ENCODE measurements around the gene TSPAN9.
A peak's percentile ranks its signal among the peaks of the same experiment; 100 is the strongest.

The TSPAN9 gene

GRCh38 chr12:3292677-3293412 is 215.7 kb downstream of the TSPAN9 start:
- no peak for DNase-seq
- H3K27me3 ChIP-seq (replicated peaks), result no peaks in the 10 kb centered on the region
- no peak overlapping the region for H3K27ac ChIP-seq
- TF ChIP-seq CTCF (IDR thresholded peaks at IDR 0.05; ENCODE audit: low read depth, low read length, missing control alignments), result no peak
- in situ Hi-C loops (cut with HindIII; ENCODE audit: low pct_ligation_motif_present, low sequenced_read_pairs), result loop anchor here (25.0 kb wide), 1 partner anchor 156 kb away; no protein-coding TSS in a partner anchor
- H3K36me3 ChIP-seq (replicated peaks), result no peaks in the 10 kb centered on the region
- H3K4me3 ChIP-seq (ENCODE audit: low read depth, low read length), result no peak overlapping the region

- in situ Hi-C loops (cut with HindIII; ENCODE audit: low pct_ligation_motif_present, low sequenced_read_pairs), result loop anchor here (25.0 kb wide), 1 partner anchor 156 kb away; no protein-coding TSS in a partner anchor
Observed at GRCh38 chr12:3293446-3294161, 216.4 kb downstream of the TSPAN9 start.

GRCh38 chr12:3294481-3294911 is 217.3 kb downstream of the TSPAN9 start:
- TF ChIP-seq CTCF (IDR thresholded peaks at IDR 0.05; ENCODE audit: low read depth, low read length, missing control alignments), result no peak
- Histone ChIP-seq H3K4me3 (ENCODE audit: low read depth, low read length) (no peak overlapping the region), H3K36me3 (replicated peaks) (no peaks in the 10 kb centered on the region), H3K27ac (no peak overlapping the region), H3K27me3 (replicated peaks) (no peaks in the 10 kb centered on the region)
- no peak for DNase-seq
- in situ Hi-C loops (cut with HindIII; ENCODE audit: low pct_ligation_motif_present, low sequenced_read_pairs), result loop anchor here (25.0 kb wide), 1 partner anchor 157 kb away; no protein-coding TSS in a partner anchor

More at GRCh38 chr12:3293446-3294161, 216.4 kb downstream of the TSPAN9 start:
- TF ChIP-seq CTCF (IDR thresholded peaks at IDR 0.05; ENCODE audit: low read depth, low read length, missing control alignments), result peak; percentile 32
- H3K4me3 ChIP-seq (ENCODE audit: low read depth, low read length), result no peak overlapping the region
- no peaks in the 10 kb centered on the region for H3K27me3 ChIP-seq (replicated peaks)
- H3K27ac ChIP-seq, result no peak overlapping the region
- DNase-seq, result peak; percentile 49
- H3K36me3 ChIP-seq (replicated peaks), result no peaks in the 10 kb centered on the region

- H3K27me3 ChIP-seq (replicated peaks), result no peaks in the 10 kb centered on the region
- TF ChIP-seq CTCF (IDR thresholded peaks at IDR 0.05; ENCODE audit: low read depth, low read length, missing control alignments), result no peak
- H3K36me3 ChIP-seq (replicated peaks), result no peaks in the 10 kb centered on the region
- in situ Hi-C loops (cut with HindIII; ENCODE audit: low pct_ligation_motif_present, low sequenced_read_pairs), result loop anchor here (25.0 kb wide), 1 partner anchor 158 kb away; no protein-coding TSS in a partner anchor
- no peak for DNase-seq
- H3K4me3 ChIP-seq (ENCODE audit: low read depth, low read length), result no peak overlapping the region
- no peak overlapping the region for H3K27ac ChIP-seq
Observed at GRCh38 chr12:3295225-3295624, 218.0 kb downstream of the TSPAN9 start.

- Histone ChIP-seq H3K4me3 (ENCODE audit: low read depth, low read length) (no peak overlapping the region), H3K27me3 (replicated peaks) (no peaks in the 10 kb centered on the region), H3K36me3 (replicated peaks) (no peaks in the 10 kb centered on the region), H3K27ac (no peak overlapping the region)
- no peak for DNase-seq
- in situ Hi-C loops (cut with HindIII; ENCODE audit: low pct_ligation_motif_present, low sequenced_read_pairs), result loop anchor here (25.0 kb wide), 1 partner anchor 159 kb away; no protein-coding TSS in a partner anchor
- no peak for TF ChIP-seq CTCF (IDR thresholded peaks at IDR 0.05; ENCODE audit: low read depth, low read length, missing control alignments)
Observed at GRCh38 chr12:3295646-3296408, 218.6 kb downstream of the TSPAN9 start.

All from brain microvascular endothelial cell (primary cell).